Measurements from ENCODE around the gene SART1. TPM values are rescaled to one million over a fixed set of nuclear protein-coding genes. Genes with fewer than 3 reads are reported as not detected.

Gene SART1
- total RNA-seq, 1 experiment from 2014 or later = 186 TPM

DNA sequence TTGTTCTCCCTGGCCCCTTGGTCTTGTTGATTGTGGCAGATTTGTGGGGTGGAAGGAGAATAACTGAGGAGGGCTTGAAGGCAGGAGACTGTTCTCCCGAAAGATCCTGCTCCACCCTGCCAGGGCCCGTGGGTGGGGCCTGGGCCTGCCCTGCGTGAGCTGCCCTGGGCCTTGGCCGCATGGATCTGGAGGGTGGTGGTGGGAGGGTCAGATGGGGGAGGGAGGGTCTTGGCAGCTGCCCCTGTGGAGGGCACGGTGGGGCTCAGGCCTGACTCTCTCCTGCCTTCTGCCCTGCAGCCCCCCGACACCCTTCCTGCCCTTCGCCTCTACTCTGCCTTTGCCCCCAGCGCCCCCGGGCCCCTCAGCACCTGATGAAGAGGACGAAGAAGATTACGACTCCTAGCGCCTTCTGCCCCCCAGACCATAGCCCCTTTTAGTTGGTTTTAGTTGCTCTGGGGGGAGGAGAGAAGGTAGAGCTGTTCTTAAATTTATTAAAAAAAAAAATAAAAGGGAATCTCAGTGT is 40.4 kb upstream of the SART1 start:
- H3K27ac ChIP-seq = no peak overlapping the region
- peaks cover 38% of the 10 kb centered on the region for H3K4me1 ChIP-seq (replicated peaks)
- H3K36me3 ChIP-seq = peaks cover 82% of the 10 kb centered on the region
- no peaks in the 10 kb centered on the region for H3K27me3 ChIP-seq (replicated peaks)
- no peak overlapping the region for H3K4me3 ChIP-seq
- DNase-seq (ENCODE audit: low read depth in 1 of 2, low spot score in 2 of 2) = no peak
- H3K9me3 ChIP-seq (replicated peaks) = peaks cover 5% of the 10 kb centered on the region; the same call in 1 of the 2 replicates

DNA sequence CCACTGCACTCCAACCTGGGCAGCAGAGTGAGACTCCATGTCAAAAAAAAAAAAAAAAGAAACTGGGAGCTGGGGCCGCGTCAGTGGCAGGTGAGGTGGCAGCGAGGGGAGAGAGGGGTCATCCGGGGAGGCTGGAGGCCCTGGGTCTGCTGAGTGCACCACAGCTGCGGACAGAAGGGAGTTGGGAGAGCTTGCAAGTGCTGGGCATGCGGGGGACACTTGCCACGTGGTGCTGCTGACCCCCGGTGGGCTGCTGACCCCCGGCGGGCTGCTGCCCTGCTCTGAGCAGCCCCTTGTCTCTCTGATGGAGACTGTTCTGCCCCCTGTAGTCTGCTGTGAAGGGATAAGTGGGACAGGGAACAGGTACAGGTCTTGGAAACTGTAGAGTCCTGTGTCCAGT is 39.7 kb upstream of the SART1 start:
- Histone ChIP-seq H3K27me3 (replicated peaks) (no peaks in the 10 kb centered on the region), H3K36me3 (peaks cover 76% of the 10 kb centered on the region), H3K4me1 (replicated peaks) (peaks cover 30% of the 10 kb centered on the region), H3K27ac (no peak overlapping the region), H3K4me3 (no peak overlapping the region), H3K9me3 (replicated peaks) (peaks cover 5% of the 10 kb centered on the region; the same call in 1 of the 2 replicates)
- no peak for DNase-seq (ENCODE audit: low read depth in 1 of 2, low spot score in 2 of 2)

GRCh38 chr11:65922565-65922964 is 39.0 kb upstream of the SART1 start:
- no peak overlapping the region for H3K27ac ChIP-seq
- peaks cover 72% of the 10 kb centered on the region for H3K36me3 ChIP-seq
- H3K9me3 ChIP-seq (replicated peaks) = peaks cover 5% of the 10 kb centered on the region; the same call in 1 of the 2 replicates
- H3K4me1 ChIP-seq (replicated peaks) = peaks cover 23% of the 10 kb centered on the region
- H3K27me3 ChIP-seq (replicated peaks) = no peaks in the 10 kb centered on the region
- no peak for DNase-seq (ENCODE audit: low read depth in 1 of 2, low spot score in 2 of 2)
- H3K4me3 ChIP-seq = no peak overlapping the region

DNA sequence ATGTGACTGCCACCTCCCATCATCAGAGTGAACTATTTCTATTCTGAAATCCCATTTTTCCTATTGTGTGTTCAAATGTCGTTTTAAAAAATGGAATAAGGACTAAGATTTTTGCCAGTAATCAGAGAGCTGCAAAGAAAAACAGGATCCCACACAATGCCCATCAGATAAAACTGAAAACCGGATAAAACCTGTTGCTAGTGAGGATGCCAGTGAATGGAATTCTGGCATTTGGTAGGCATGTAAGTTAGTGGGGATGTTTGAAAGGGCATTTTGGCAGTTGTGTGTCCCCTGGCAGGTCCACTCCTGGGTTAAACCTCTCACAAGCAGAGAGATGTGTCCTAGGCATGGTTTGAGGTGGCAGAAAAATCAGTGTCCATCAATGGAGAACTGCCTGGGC is 36.1 kb upstream of the SART1 start:
- no peaks in the 10 kb centered on the region for H3K27me3 ChIP-seq (replicated peaks)
- no peak overlapping the region for H3K27ac ChIP-seq
- no peaks in the 10 kb centered on the region for H3K9me3 ChIP-seq (replicated peaks)
- peaks cover 49% of the 10 kb centered on the region for H3K36me3 ChIP-seq
- no peak for DNase-seq (ENCODE audit: low read depth in 1 of 2, low spot score in 2 of 2)
- H3K4me3 ChIP-seq = no peak overlapping the region
- peaks cover 8% of the 10 kb centered on the region for H3K4me1 ChIP-seq (replicated peaks)

GRCh38 chr11:65927904-65928397 is 33.6 kb upstream of the SART1 start:
- Histone ChIP-seq H3K36me3 (peaks cover 23% of the 10 kb centered on the region), H3K4me3 (no peak overlapping the region), H3K4me1 (replicated peaks) (peaks cover 3% of the 10 kb centered on the region; the same call in 1 of the 2 replicates), H3K27me3 (replicated peaks) (no peaks in the 10 kb centered on the region), H3K27ac (no peak overlapping the region), H3K9me3 (replicated peaks) (no peaks in the 10 kb centered on the region)
- DNase-seq (ENCODE audit: low read depth in 1 of 2, low spot score in 2 of 2) = no peak

GRCh38 chr11:65928667-65929066 is 32.9 kb upstream of the SART1 start:
- H3K27me3 ChIP-seq (replicated peaks) = no peaks in the 10 kb centered on the region
- peaks cover 16% of the 10 kb centered on the region for H3K36me3 ChIP-seq
- H3K4me1 ChIP-seq (replicated peaks) = peaks cover 3% of the 10 kb centered on the region; the same call in 1 of the 2 replicates
- H3K9me3 ChIP-seq (replicated peaks) = no peaks in the 10 kb centered on the region
- no peak overlapping the region for H3K27ac ChIP-seq
- no peak overlapping the region for H3K4me3 ChIP-seq
- no peak for DNase-seq (ENCODE audit: low read depth in 1 of 2, low spot score in 2 of 2)

GRCh38 chr11:65931773-65932557 is 29.6 kb upstream of the SART1 start:
- Histone ChIP-seq H3K9me3 (replicated peaks) (no peaks in the 10 kb centered on the region), H3K27me3 (replicated peaks) (peaks cover 3% of the 10 kb centered on the region), H3K27ac (no peak overlapping the region), H3K36me3 (peaks cover 3% of the 10 kb centered on the region; the same call in 1 of the 2 replicates), H3K4me3 (no peak overlapping the region), H3K4me1 (replicated peaks) (peaks cover 3% of the 10 kb centered on the region; the same call in 1 of the 2 replicates)
- peak in 1 of 2 experiments; percentile 57 for DNase-seq (ENCODE audit: low read depth in 1 of 2, low spot score in 2 of 2)

GRCh38 chr11:65932558-65932919 is 29.0 kb upstream of the SART1 start:
- no peak overlapping the region for H3K4me3 ChIP-seq
- peaks cover 8% of the 10 kb centered on the region for H3K27me3 ChIP-seq (replicated peaks)
- no peak for DNase-seq (ENCODE audit: low read depth in 1 of 2, low spot score in 2 of 2)
- peaks cover 3% of the 10 kb centered on the region; the same call in 1 of the 2 replicates for H3K4me1 ChIP-seq (replicated peaks)
- no peak overlapping the region for H3K27ac ChIP-seq
- H3K9me3 ChIP-seq (replicated peaks) = no peaks in the 10 kb centered on the region
- H3K36me3 ChIP-seq = no peaks in the 10 kb centered on the region

DNA sequence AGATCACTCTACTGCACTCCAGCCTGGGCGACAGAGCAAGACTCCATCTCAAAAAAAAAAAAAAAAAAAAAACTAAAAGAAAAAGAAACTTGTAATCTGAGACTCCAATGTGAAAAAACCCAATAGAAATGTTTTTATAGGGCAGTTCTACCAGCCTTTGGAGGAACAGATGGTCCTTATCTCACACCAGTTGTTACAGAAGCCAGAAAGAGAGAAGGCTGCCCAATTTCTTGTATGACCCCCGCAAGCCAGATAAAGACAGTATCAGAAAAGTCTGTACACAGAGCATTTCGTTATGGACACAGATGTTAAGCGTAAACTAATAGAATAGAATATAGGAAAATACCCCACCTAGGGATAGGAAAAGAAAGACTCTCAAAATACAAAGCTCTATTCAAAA is 27.5 kb upstream of the SART1 start:
- H3K9me3 ChIP-seq (replicated peaks) = no peaks in the 10 kb centered on the region
- no peaks in the 10 kb centered on the region for H3K4me1 ChIP-seq (replicated peaks)
- H3K36me3 ChIP-seq = no peaks in the 10 kb centered on the region
- H3K4me3 ChIP-seq = no peak overlapping the region
- peaks cover 10% of the 10 kb centered on the region for H3K27me3 ChIP-seq (replicated peaks)
- DNase-seq (ENCODE audit: low read depth in 1 of 2, low spot score in 2 of 2) = no peak
- H3K27ac ChIP-seq = no peak overlapping the region

- H3K27me3 ChIP-seq (replicated peaks) = peaks cover 10% of the 10 kb centered on the region
- peaks cover 8% of the 10 kb centered on the region for H3K4me1 ChIP-seq (replicated peaks)
- no peak overlapping the region for H3K4me3 ChIP-seq
Observed at GRCh38 chr11:65937766-65938165, 23.8 kb upstream of the SART1 start.

GRCh38 chr11:65941720-65942310 is 19.7 kb upstream of the SART1 start:
- Histone ChIP-seq H3K4me3 (no peak overlapping the region), H3K4me1 (replicated peaks) (peaks cover 8% of the 10 kb centered on the region), H3K9me3 (replicated peaks) (no peaks in the 10 kb centered on the region), H3K27ac (no peak overlapping the region), H3K27me3 (replicated peaks) (peaks cover 9% of the 10 kb centered on the region), H3K36me3 (no peaks in the 10 kb centered on the region)
- DNase-seq (ENCODE audit: low read depth in 1 of 2, low spot score in 2 of 2) = no peak

More at GRCh38 chr11:65937766-65938165, 23.8 kb upstream of the SART1 start:
- H3K36me3 ChIP-seq = no peaks in the 10 kb centered on the region
- H3K27ac ChIP-seq = no peak overlapping the region
- no peaks in the 10 kb centered on the region for H3K9me3 ChIP-seq (replicated peaks)
- no peak for DNase-seq (ENCODE audit: low read depth in 1 of 2, low spot score in 2 of 2)

GRCh38 chr11:65942531-65942930 is 19.0 kb upstream of the SART1 start:
- no peak for DNase-seq (ENCODE audit: low read depth in 1 of 2, low spot score in 2 of 2)
- H3K36me3 ChIP-seq = no peaks in the 10 kb centered on the region
- H3K9me3 ChIP-seq (replicated peaks) = no peaks in the 10 kb centered on the region
- H3K27me3 ChIP-seq (replicated peaks) = peaks cover 2% of the 10 kb centered on the region; the same call in 1 of the 2 replicates
- peaks cover 8% of the 10 kb centered on the region for H3K4me1 ChIP-seq (replicated peaks)
- H3K27ac ChIP-seq = no peak overlapping the region
- no peak overlapping the region for H3K4me3 ChIP-seq

GRCh38 chr11:65944191-65944590 is 17.3 kb upstream of the SART1 start:
- no peaks in the 10 kb centered on the region for H3K9me3 ChIP-seq (replicated peaks)
- no peaks in the 10 kb centered on the region for H3K27me3 ChIP-seq (replicated peaks)
- H3K4me1 ChIP-seq (replicated peaks) = peaks cover 8% of the 10 kb centered on the region
- peak in 1 of 2 experiments; percentile 56 for DNase-seq (ENCODE audit: low read depth in 1 of 2, low spot score in 2 of 2)
- H3K4me3 ChIP-seq = no peak overlapping the region
- no peaks in the 10 kb centered on the region for H3K36me3 ChIP-seq
- H3K27ac ChIP-seq = no peak overlapping the region

DNA sequence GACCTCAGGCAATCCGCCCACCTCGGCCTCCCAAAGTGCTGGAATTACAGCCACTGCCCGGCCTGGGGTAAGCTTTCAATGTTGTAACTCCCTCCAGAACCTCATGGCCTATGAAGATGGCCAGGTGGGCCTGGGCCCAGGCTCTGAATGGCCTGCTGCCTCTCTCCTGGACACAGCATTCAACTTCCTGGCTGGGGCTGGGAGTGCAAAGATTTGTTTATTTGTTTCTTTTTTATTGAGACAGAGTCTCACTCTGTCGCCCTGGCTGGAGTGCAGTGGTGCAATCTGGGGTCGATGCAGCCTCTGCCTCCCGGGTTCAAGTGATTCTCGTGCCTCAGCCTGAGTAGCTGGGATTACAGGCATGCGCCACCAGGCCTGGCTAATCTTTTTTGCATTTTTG is 16.8 kb upstream of the SART1 start:
- peaks cover 8% of the 10 kb centered on the region for H3K4me1 ChIP-seq (replicated peaks)
- no peaks in the 10 kb centered on the region for H3K36me3 ChIP-seq
- no peak overlapping the region for H3K27ac ChIP-seq
- H3K4me3 ChIP-seq = no peak overlapping the region
- H3K9me3 ChIP-seq (replicated peaks) = no peaks in the 10 kb centered on the region
- DNase-seq (ENCODE audit: low read depth in 1 of 2, low spot score in 2 of 2) = peak in 1 of 2 experiments; percentile 54
- H3K27me3 ChIP-seq (replicated peaks) = no peaks in the 10 kb centered on the region
